HG03108 (cell line): ENCODE results near the gene DACH1.

Source experiments
- ATAC-seq: cut with Tn5 transposase; IDR thresholded peaks from one replicate; pipeline ENCODE4 v1.9.1; 2021; ENCODE audit warnings: moderate library complexity; ENCODE audit not compliant: unreplicated experiment

The DACH1 gene

GRCh38 chr13:71513411-71514033 is 353.5 kb downstream of the DACH1 start:
- ATAC-seq: no peak

DNA sequence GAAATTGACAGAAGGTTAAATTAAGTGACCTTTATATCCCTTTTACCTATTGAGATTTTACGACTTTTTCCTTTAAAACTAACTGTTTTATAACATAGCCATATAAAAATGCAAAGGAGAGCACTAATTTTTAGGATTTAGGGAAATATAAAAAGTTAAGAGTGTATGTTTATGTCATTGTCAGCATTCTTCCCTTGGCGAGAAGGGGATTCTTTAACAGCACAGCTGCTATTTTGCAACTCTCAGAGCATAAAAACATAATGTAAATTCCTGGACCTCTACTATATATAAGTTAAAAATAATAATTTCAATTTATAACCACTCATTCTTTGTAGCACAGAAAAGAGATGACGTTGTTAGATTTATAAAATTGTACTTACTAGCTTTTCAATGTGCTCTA is 363.2 kb downstream of the DACH1 start:
- no peak for ATAC-seq

DNA sequence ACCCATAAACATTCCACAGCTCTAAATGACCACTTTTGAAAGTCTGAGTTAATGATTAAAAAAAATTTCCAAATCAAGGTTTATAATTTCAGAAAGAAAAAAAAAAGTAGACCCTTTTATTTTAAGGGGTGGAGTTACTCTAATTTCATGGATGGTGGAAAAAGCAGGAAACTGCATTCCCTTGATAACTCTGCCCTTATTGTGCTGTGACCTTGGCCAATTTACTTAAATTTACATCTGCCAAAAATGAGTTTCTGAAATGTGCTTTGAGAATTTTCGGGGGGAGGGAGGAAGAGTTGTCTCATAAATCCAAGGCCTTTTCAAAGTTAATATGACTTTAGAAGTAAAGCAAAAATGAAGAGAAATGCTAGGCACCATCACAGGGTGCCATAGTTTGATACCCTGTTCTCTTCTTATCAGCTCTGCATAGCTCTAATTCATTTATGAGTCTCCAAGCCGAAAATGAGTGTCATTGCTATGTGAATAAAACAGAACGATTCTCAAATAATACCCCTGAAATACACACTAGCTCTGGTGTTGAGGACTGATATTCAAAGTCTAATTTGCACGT is 367.0 kb downstream of the DACH1 start:
- ATAC-seq: no peak

DNA sequence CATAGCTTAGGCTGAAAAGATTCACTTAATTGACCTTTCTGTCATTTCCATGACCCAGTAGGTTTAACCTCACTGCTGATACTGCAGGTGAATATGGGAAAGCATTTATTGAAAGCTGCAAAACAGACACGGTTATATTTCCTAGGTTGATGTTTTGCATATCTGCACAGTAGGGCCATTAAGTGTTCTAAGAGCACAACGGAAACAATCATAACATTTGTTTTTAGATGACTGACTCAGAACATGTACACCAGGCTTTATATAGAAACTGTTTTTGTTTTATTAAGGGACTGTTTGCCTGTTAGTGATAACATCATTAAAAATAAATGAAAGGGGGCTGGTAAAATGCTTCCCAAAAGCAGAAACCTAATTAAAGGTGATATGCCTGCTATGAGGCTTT is 367.8 kb downstream of the DACH1 start:
- ATAC-seq: no peak

GRCh38 chr13:71493189-71493588 is 373.8 kb downstream of the DACH1 start:
- no peak for ATAC-seq

DNA sequence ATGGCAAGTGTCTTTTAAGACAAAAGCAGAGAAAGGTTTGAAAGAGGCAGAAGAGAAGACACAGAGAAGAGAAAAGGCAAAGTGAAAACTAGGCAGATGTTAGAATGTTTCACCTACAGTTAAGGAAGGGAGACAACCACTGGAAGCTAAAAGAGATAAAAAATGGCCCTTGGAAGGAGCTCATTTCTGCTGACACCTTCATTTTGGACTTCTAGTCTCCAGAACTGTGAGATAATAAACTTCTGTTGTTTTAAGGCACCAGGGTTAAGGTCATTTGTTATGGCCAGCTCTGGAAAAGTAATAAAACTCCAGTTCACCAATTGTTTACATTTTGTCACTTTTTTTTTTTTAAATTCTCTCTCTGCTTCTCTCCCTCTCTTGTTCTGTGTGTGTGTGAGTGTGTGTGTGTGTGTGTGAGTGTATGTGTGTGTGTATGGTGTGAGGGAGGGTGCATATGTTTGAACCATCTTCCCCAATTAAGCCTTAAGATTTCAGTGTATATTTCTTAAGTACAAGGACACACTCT is 374.6 kb downstream of the DACH1 start:
- ATAC-seq: no peak

GRCh38 chr13:71491010-71491409 is 376.0 kb downstream of the DACH1 start:
- ATAC-seq: no peak

DNA sequence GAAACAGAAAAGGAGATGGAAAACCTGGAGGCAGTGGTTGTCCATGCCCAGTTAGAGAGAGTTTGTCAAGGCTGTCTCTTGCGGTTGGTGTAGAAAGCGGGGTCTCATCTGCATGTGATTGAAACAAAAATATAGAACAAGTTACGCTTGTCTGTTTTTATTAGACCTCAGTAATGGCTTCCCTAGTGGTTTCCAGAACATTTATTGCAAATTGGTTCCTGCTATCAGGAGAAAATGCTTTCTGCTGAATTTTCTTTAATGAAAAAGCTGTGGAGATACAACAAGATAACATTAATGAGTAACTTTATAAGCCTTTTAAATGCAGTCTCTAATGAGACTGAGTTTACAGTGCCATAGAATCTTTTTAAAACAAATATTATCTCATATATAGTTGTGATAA is 378.0 kb downstream of the DACH1 start:
- ATAC-seq: no peak

DNA sequence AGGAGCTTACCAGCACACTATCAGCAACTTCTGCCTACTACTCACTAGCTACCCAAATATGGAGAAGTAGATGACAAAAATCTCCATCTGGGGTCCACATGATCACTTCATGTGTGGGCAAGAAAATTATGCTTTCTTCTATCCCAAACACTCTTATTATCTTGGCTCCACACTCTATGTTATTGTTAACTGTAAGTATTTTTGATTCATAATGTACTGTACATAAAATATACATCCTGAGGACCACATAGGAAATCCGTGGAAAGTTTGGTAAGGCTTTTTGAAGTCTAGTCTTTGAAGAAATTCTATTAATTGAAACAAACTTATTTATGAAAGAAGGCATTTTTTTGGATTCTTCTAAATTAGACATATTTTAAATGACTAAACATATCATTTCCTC is 378.8 kb downstream of the DACH1 start:
- no peak for ATAC-seq

DNA sequence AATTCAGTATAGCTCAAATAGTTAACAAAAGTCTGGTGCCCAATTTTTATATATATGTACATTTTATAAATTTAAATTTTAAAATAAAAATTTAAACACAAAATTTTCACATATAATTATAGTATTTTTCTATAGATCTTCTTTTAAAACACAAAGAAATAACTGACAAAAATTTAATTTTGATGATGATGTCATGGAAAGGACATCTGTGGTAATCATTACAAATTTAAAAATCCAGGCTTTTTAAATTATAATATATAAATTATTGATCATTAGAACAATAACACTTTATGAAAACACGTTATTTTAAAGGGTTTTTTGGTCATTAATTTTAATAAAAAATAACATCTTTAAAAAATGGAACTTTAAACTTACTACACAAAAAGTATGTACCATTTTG is 381.1 kb downstream of the DACH1 start:
- no peak for ATAC-seq

DNA sequence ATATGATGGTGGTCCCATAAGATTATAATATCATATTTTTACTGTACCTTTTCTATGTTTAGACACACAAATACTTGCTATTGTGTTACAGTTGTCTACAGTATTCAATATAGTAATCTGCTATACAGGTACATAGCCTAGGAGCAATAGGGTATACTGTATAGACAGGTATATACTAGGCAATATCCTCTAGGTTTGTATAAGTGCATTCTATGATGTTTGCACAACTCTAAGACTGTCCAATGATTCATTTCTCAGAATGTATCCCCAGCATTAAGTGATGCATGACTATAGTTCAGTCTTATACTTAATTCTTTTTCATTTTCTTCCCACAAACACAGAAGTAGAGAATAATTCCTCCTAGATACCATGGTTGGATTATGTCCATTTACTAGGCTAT is 383.3 kb downstream of the DACH1 start:
- no peak for ATAC-seq

GRCh38 chr13:71481501-71481900 is 385.5 kb downstream of the DACH1 start:
- ATAC-seq: no peak

DNA sequence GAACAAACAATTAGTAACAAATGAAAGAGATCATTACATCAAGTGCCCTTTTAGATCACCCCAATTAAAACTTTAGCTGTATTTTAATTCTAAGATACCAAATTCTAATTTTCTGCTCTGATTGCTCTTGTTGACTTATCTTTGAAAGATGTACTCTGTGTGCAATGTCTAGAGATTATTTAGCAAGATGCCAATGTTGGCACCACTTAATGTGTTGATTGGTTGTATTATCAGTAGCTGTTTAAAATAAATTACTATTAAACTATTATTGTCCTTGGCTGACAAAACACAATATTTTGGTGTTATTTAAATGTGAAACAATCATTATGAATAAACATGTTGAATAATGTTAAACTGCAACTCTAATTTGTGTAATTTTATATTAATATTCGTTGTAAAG is 386.0 kb downstream of the DACH1 start:
- no peak for ATAC-seq

DNA sequence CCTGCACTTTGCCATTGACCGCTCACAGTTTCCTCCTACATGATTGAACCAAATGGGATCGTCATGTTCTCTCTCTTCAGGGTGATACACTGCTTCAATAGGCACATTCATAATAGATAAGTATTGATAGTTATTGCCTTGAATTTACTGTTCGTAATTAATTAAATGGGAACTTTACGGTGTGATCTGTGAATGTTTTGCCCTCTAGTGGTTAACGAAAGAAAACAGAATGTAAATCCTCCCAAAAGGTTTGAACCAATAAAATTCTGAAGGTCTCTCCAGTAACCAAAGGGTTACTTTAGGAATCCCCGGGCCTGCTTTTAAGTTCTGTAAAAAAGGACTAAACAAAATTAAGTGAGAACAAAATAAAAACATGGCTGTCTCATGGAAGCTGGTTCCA is 389.3 kb downstream of the DACH1 start:
- ATAC-seq: no peak

DNA sequence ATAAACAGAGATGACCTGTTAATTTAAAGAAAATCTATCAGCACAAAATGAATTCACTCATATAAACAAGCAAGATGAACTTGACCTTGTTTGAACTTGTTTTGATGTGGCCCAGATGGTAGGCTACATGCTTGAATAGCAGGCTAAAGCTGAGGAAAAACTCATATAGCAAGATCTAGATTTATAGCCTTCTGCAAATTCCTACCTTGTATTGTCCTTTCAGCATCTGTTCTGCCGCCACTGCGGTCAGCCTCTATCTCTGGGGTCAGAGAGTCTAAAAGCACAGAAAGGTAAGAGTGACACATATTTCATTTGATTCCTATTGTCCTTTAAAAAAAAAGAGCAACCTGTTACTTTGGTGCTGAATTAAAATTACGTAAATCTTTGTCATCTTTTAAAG is 392.1 kb downstream of the DACH1 start:
- ATAC-seq: no peak

DNA sequence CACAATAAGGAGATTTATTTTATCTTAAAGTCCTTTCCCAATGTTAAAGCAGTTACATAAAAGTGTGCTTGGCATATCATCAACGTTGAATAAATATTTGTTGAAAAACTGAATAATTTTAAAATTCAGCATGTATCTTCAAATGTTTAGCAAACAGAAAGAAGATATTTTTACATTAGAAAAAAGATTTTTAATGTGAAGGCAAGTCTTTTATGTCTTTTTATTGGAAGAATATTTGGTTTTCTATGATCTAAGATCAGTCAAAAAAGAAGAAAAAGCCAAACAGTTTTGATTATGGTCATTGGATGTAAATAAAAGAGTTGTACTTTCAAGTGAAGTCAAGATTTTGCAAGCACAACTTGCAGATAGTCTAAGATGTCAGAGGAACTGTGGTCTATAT is 397.4 kb downstream of the DACH1 start:
- ATAC-seq: no peak

DNA sequence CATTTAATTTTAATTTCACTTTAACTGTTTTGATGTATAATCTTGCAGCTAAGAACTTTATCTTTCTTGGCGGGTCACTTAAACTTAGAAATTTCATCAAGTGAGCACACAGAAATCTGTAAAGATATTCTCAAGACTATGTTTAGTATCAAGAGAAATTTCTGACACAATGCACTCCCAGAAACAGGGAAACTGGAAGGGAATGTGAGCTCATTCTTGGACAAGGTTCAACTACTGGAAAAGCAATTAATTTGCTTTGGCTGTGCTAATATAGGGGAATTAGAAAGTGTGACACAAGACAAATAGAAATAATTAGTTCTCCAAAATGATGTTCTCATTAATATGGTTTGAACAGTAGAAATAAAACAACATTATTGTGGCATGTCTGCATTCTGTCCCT is 402.3 kb downstream of the DACH1 start:
- no peak for ATAC-seq

- no peak for ATAC-seq
Observed at GRCh38 chr13:71461892-71462291, 405.1 kb downstream of the DACH1 start.

DNA sequence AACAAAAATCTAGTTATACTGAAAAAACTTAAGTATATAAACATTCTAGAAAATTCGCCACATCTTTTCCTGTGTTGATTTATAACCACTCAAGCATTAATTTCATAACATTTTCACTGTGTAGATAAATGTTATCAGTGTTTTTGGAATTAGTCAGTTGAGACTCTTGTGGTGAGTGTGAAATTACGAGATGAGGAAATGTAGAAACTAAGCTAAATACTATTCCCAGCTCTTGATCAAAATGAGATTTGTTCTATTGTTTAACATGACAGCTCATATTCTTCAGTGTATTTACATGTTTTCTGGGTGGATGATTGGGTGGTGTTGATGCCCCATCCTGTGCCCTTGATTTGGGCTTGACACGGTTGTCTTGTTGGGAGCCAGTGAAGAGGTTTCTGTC is 406.8 kb downstream of the DACH1 start:
- ATAC-seq: no peak

DNA sequence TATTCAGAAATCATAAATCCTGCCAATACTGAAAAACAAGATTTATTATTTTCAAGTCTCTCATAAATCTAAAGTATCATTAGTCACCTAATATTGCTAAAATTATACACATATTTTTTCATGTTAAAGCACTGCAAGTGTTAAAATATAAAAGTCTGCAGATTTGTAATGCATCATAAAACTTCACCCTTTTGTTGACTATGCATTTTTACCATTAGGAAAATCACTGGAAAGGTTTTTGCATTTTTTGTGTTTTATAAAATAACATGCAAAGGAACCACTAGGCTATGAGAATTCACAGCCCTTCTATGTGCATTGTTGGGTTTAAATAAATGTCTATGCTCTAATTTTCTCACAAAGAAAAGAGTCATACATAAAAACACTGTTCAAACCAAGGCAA is 407.3 kb downstream of the DACH1 start:
- no peak for ATAC-seq

DNA sequence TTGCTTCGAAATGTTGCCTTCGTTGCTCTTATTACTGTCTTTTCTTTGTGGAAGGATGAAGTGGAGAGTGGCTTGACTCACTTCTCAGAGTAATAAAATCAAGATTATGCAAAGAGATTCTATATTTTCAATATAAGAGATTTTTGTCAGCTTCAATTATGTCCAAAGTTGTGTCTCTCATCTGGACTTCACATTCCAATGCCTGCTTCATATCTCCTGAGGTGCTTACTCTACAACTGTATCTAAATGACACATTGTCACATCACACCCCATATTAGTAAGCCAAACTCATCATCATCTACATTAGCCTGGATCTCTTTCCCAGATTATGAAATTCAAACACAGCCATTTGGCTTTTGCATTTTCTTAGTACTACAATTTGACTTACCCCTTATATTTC is 409.4 kb downstream of the DACH1 start:
- ATAC-seq: no peak

GRCh38 chr13:71456136-71456535 is 410.9 kb downstream of the DACH1 start:
- ATAC-seq: no peak

DNA sequence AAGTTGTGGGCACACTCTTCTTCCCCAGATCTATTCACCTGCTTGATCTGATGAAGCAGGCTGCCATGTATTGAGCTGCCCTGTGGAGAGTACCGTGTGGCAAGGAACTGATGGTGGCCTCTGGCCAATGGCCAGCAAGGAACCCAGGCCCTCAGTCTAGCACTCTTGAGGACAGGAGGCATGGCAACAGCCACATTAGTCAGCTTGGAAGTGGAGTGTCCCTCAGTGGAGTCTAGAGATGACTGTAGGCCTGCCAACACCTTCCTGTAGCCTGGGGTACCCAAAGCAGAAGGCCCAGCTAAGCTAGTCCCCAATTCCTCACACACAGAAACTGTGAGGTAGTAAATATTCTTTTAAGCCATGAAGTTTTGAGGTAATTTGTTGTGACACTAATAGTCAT is 412.5 kb downstream of the DACH1 start:
- no peak for ATAC-seq
